Activated CD8-positive, alpha-beta T cell treated with anti-CD3 and anti-CD28 coated beads, Interleukin-2, amount 10 ng/mL, durations not matched to agents 7 days and 5 days (primary cell): ENCODE data around the gene FAIM2. TPM values are rescaled to one million over a fixed set of nuclear protein-coding genes. Genes with fewer than 3 reads are reported as not detected.

Source experiments
- ATAC-seq: fragments of 150-1000 bp; cut with Tn5 transposase; one replicate; pipeline ENCODE4 v1.10.0; 2021; ENCODE audit warnings: moderate library complexity
- CTCF ChIA-PET: fragments of 350-600 bp; sonication (Branson Sonifier 250); formaldehyde crosslinking; loops from one replicate; lab custom pipeline; 2021; ENCODE audit warnings: antibody characterized with exemption; lab: Charles Lee
- POLR2A ChIA-PET: fragments of 350-600 bp; sonication (Branson Sonifier 250); formaldehyde crosslinking; loops from one replicate; lab custom pipeline; 2021; ENCODE audit warnings: antibody characterized with exemption; lab: Charles Lee
- DNase-seq: peaks from one replicate; pipeline ENCODE4 v3.0.0-alpha.2; 2020
- H3K27ac Mint-ChIP-seq: one replicate; pipeline ENCODE4 v1.8.0; 2021; ENCODE audit warnings: mild to moderate bottlenecking, mixed read lengths
- H3K27me3 Mint-ChIP-seq: one replicate; pipeline ENCODE4 v1.8.0; 2021; ENCODE audit warnings: low read depth, mixed read lengths
- H3K36me3 Mint-ChIP-seq: one replicate; pipeline ENCODE4 v1.8.0; 2021; ENCODE audit warnings: low read depth, mixed read lengths
- H3K4me1 Mint-ChIP-seq: one replicate; pipeline ENCODE4 v1.8.0; 2021; ENCODE audit warnings: low read depth, mixed read lengths
- H3K4me3 Mint-ChIP-seq: one replicate; pipeline ENCODE4 v1.8.0; 2021; ENCODE audit warnings: mild to moderate bottlenecking, mixed read lengths
- H3K9me3 Mint-ChIP-seq: one replicate; pipeline ENCODE4 v1.8.0; 2022; ENCODE audit warnings: mixed read lengths; ENCODE audit not compliant: insufficient read depth
- total RNA-seq, 2 experiments: library from RNA; stranded (reverse); gene quantifications; one replicate each; pipeline ENCODE4 v1.2.3, GENCODE V29; 2021

Gene FAIM2
- total RNA-seq, 2 experiments from 2014 or later = 0.23 to 0.55 TPM

DNA sequence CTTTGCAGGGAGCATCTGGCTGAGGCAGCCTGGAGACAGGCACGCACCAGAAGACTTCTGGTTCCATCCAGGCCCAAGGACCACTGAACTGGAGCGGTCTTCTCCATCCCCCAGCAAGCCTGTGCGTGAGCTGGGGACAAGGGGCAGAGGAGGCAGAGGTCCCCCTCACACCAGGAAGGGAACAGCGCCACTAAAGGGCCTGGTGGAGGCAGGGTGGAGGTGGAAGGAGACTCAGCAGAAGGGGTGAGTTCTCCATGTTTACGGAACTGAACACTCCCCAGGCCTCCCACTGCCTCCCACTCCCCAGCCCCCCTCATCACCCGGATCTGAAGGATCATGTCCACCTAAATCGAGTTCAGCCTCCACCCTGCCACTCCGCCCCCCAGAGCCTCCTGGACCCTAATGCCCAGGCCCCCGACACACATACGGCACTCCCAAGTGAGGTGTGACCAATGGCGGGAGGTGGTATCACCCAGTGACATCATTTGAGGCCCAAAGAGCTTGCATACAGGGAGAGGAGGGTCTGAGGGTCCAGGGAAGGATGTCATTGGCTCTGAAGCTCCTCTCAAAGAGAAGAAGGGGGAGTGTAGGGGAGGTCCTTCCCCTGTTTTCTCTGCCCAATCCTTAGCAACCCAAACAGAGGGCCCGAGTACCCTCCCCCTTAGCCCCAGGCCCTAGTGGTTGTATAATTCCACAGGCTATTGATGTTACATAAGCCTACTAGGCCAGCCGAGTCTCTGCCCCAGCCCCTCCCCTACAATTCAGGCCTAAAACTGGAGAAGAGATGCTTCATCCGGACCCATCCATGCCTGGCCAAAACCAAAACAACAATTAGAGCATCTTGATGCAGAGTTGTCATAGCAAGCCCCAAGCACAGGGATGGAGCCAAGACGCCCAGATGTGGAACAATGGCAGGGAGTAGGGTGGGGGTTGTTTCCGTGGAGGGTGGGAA is 1.0 kb downstream of the FAIM2 start:
- Mint-ChIP-seq H3K27me3 (peaks cover 17% of the 10 kb centered on the region), H3K36me3 (no peaks in the 10 kb centered on the region), H3K4me1 (peaks cover 17% of the 10 kb centered on the region), H3K27ac (no peak overlapping the region), H3K4me3 (peak overlapping the region; percentile 39), H3K9me3 (no peaks in the 10 kb centered on the region)
- ChIA-PET CTCF (interaction anchor here (1.7 to 3.1 kb wide), 2 partner anchors 43 to 64 kb away, joined by 6 to 14 read pairs; no protein-coding TSS in a partner anchor), POLR2A (no interaction called here)
- ATAC-seq = no peak
- DNase-seq = no peak

DNA sequence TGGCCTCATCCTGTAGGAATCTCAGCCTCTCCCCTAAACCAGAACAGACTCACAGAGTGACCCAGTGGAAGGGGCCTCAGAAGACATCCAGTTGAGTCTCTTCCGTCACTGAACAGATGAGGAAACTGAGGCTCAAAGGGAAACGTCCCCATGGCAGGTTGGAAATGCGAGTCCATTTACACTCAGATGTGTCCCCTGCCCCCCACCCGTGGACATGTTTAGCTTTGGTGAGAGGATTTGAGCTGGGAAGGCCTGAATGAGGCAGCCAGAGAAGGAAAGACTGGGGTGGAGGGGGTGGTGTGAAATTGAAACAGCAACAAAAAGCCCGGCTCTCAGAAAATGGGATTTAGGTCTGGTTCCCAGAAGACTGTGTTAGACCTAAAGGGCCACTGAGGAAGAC is 1.7 kb downstream of the FAIM2 start:
- ChIA-PET CTCF (interaction anchor here (1.7 to 3.1 kb wide), 2 partner anchors 44 to 65 kb away, joined by 6 to 14 read pairs; no protein-coding TSS in a partner anchor), POLR2A (no interaction called here)
- H3K27ac Mint-ChIP-seq = no peak overlapping the region
- DNase-seq (no peak), ATAC-seq (no peak)
- H3K4me3 Mint-ChIP-seq = no peak overlapping the region
- H3K36me3 Mint-ChIP-seq = no peaks in the 10 kb centered on the region
- peaks cover 17% of the 10 kb centered on the region for H3K4me1 Mint-ChIP-seq
- no peaks in the 10 kb centered on the region for H3K9me3 Mint-ChIP-seq
- peaks cover 17% of the 10 kb centered on the region for H3K27me3 Mint-ChIP-seq

- Mint-ChIP-seq H3K36me3 (no peaks in the 10 kb centered on the region), H3K4me3 (no peak overlapping the region), H3K27ac (no peak overlapping the region), H3K27me3 (peaks cover 15% of the 10 kb centered on the region), H3K9me3 (no peaks in the 10 kb centered on the region), H3K4me1 (peaks cover 17% of the 10 kb centered on the region)
- ATAC-seq = no peak
- ChIA-PET POLR2A (no interaction called here), CTCF (interaction anchor here (1.7 to 3.1 kb wide), 2 partner anchors 45 to 66 kb away, joined by 6 to 14 read pairs; no protein-coding TSS in a partner anchor)
- no peak for DNase-seq
Observed at GRCh38 chr12:49901026-49901425, 2.7 kb downstream of the FAIM2 start.

DNA sequence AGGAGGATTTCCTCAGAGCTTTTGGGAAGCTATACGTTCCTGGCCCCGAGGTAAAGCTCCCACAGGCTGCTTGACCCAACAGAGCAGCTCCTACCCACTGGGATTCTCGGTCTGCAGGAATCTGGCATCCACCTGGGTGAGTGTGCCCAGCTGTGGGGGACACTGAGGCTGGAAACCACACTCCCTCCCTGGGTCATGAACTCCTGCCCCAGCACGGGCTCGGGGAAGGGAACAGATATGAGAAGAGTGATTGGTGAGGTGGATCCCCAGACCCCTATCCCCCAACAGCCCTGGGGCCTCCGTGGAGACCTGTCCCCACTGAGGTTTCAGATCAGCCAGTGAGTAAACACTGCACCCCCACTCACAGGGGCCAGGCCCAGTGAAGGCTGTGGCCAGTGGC is 3.3 kb downstream of the FAIM2 start:
- H3K27me3 Mint-ChIP-seq = peaks cover 15% of the 10 kb centered on the region
- H3K4me3 Mint-ChIP-seq = no peak overlapping the region
- H3K9me3 Mint-ChIP-seq = no peaks in the 10 kb centered on the region
- CTCF ChIA-PET = interaction anchor here (1.2 to 3.1 kb wide), 2 partner anchors 46 to 139 kb away, joined by 3 to 14 read pairs; no protein-coding TSS in a partner anchor
- H3K4me1 Mint-ChIP-seq = peaks cover 17% of the 10 kb centered on the region
- H3K36me3 Mint-ChIP-seq = no peaks in the 10 kb centered on the region
- no peak for DNase-seq
- POLR2A ChIA-PET = no interaction called here
- no peak for ATAC-seq
- no peak overlapping the region for H3K27ac Mint-ChIP-seq

DNA sequence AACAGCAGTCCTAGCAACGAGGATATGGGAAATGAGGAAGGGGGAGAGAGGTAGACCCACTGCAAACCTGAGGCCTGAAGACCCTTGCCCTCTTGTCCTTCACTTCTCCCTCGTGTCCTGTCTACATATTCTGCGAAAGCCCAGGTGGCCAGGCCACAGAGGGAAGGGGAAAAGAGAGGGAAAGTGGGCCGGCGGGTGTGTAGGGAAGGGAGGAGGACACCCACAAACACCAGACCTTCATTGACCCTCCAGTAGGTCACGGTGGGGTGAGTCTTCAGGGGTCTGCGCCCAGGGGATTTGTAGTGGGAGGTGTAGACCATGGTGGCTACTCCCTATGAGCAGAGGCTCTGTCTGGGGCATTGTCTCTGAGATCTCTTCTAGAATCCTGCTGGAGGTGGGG is 3.8 kb downstream of the FAIM2 start:
- Mint-ChIP-seq H3K27me3 (peaks cover 15% of the 10 kb centered on the region), H3K36me3 (no peaks in the 10 kb centered on the region), H3K4me3 (no peak overlapping the region), H3K27ac (no peak overlapping the region), H3K9me3 (no peaks in the 10 kb centered on the region), H3K4me1 (peaks cover 17% of the 10 kb centered on the region)
- ATAC-seq (no peak), DNase-seq (no peak)
- POLR2A ChIA-PET = no interaction called here
- CTCF ChIA-PET = interaction anchor here (1.2 kb wide), 1 partner anchor 139 kb away, joined by 3 read pairs; no protein-coding TSS in a partner anchor

GRCh38 chr12:49899286-49899843 is 4.3 kb downstream of the FAIM2 start:
- ChIA-PET POLR2A (no interaction called here), CTCF (interaction anchor here (1.2 kb wide), 1 partner anchor 140 kb away, joined by 3 read pairs; no protein-coding TSS in a partner anchor)
- no peaks in the 10 kb centered on the region for H3K9me3 Mint-ChIP-seq
- no peaks in the 10 kb centered on the region for H3K36me3 Mint-ChIP-seq
- ATAC-seq (no peak), DNase-seq (no peak)
- H3K27me3 Mint-ChIP-seq = peaks cover 9% of the 10 kb centered on the region
- no peak overlapping the region for H3K4me3 Mint-ChIP-seq
- no peak overlapping the region for H3K27ac Mint-ChIP-seq
- peaks cover 12% of the 10 kb centered on the region for H3K4me1 Mint-ChIP-seq

- ChIA-PET POLR2A (no interaction called here), CTCF (interaction anchor here (1.1 kb wide), 2 partner anchors 48 to 70 kb away, joined by 3 read pairs; no protein-coding TSS in a partner anchor)
- H3K4me1 Mint-ChIP-seq = no peaks in the 10 kb centered on the region
- DNase-seq (no peak), ATAC-seq (no peak)
- H3K27me3 Mint-ChIP-seq = peaks cover 14% of the 10 kb centered on the region
- no peak overlapping the region for H3K27ac Mint-ChIP-seq
- no peak overlapping the region for H3K4me3 Mint-ChIP-seq
- no peaks in the 10 kb centered on the region for H3K36me3 Mint-ChIP-seq
- H3K9me3 Mint-ChIP-seq = no peaks in the 10 kb centered on the region
Observed at GRCh38 chr12:49897276-49897675, 6.4 kb downstream of the FAIM2 start.

GRCh38 chr12:49895773-49896172 is 7.9 kb downstream of the FAIM2 start:
- peaks cover 13% of the 10 kb centered on the region for H3K27me3 Mint-ChIP-seq
- no peaks in the 10 kb centered on the region for H3K9me3 Mint-ChIP-seq
- H3K4me1 Mint-ChIP-seq = no peaks in the 10 kb centered on the region
- H3K4me3 Mint-ChIP-seq = no peak overlapping the region
- H3K36me3 Mint-ChIP-seq = no peaks in the 10 kb centered on the region
- POLR2A ChIA-PET = no interaction called here
- ATAC-seq (no peak), DNase-seq (no peak)
- no peak overlapping the region for H3K27ac Mint-ChIP-seq
- CTCF ChIA-PET = interaction anchor here (1.1 kb wide), 1 partner anchor 28 kb away, joined by 3 read pairs; no protein-coding TSS in a partner anchor

GRCh38 chr12:49894751-49895148 is 8.9 kb downstream of the FAIM2 start:
- ChIA-PET CTCF (interaction anchor here (1.1 to 1.8 kb wide), 2 partner anchors 27 to 52 kb away, joined by 3 to 5 read pairs; no protein-coding TSS in a partner anchor), POLR2A (no interaction called here)
- no peaks in the 10 kb centered on the region for H3K9me3 Mint-ChIP-seq
- no peaks in the 10 kb centered on the region for H3K4me1 Mint-ChIP-seq
- peaks cover 11% of the 10 kb centered on the region for H3K27me3 Mint-ChIP-seq
- no peak overlapping the region for H3K4me3 Mint-ChIP-seq
- no peak overlapping the region for H3K27ac Mint-ChIP-seq
- no peaks in the 10 kb centered on the region for H3K36me3 Mint-ChIP-seq
- DNase-seq (no peak), ATAC-seq (no peak)

GRCh38 chr12:49893753-49894750 is 9.6 kb downstream of the FAIM2 start:
- Mint-ChIP-seq H3K9me3 (no peaks in the 10 kb centered on the region), H3K27me3 (peaks cover 9% of the 10 kb centered on the region), H3K4me3 (no peak overlapping the region), H3K36me3 (no peaks in the 10 kb centered on the region), H3K4me1 (no peaks in the 10 kb centered on the region), H3K27ac (no peak overlapping the region)
- POLR2A ChIA-PET = interaction anchor here (1.5 kb wide), 1 partner anchor 29 kb away, joined by 3 read pairs; no protein-coding TSS in a partner anchor
- DNase-seq (no peak), ATAC-seq (no peak)
- CTCF ChIA-PET = interaction anchor here (1.8 kb wide), 1 partner anchor 52 kb away, joined by 5 read pairs; no protein-coding TSS in a partner anchor
